ENCODE measurements around the gene POTEF. TPM values are rescaled to one million over a fixed set of nuclear protein-coding genes. Genes with fewer than 3 reads are reported as not detected.
"Not testable (repeated sequence)": the region's sequence is repeated elsewhere in the genome, so short reads cannot be mapped to it uniquely, and the experiment has no call there.

The POTEF gene
- total RNA-seq (2021) (not detected in 2 replicates), Bru-seq, nascent RNA (percentile 5 among the genes with signal in this experiment), BruChase-seq, experiment 1, labeled RNA remaining after a 2-hour chase (percentile 3 among the genes with signal in this experiment), BruChase-seq, experiment 2, labeled RNA remaining after a 6-hour chase (percentile 2 among the genes with signal in this experiment)
- long read RNA-seq: 0 reads

DNA sequence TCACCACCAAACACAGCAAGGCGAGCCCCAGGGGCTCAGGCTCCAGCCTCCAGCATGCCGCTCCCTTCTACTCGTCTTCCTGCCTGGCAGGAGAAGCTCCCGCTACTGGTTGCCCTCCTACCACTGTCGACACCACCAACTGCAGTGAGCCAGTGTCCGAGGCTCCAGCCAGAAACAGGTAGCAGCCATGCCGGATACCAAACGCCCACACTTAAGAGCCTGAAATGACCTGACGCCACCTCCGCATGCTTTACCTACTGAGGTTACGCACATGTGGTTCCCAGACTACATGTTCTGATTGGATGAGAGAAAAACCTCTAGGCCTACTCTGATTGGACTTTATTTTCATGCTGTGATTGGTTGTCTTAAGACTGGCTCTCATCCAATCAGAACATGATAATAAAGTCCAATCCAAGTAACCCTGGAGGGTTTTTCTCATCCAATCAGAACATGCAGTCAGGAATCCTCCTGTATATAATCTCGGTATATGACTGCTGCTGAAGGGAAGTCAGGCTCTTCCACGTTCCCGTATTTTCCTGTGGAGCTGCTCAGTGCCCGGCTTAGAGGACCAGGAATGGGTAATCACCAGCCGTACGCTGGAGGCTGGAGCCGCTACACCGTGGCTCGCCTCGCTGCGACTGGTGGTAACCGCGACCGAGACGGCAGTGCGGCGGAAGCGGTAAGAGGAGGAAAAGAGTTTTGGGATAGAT lies at the start of gene POTEF:
TSS of gene POTEF (minus strand) at position 103 of the 710 bp plus-strand sequence. CDS start 8,707 bp downstream, outside the sequence.
- intact Hi-C loops (cut with micrococcal nuclease; ENCODE audit: unreplicated experiment); H3K4me1 ChIP-seq (ENCODE audit: insufficient read depth, low read length, poor library complexity, severe bottlenecking); H3K9me3 ChIP-seq (ENCODE audit: low read depth, low read length, poor library complexity, severe bottlenecking); POLR2A ChIA-PET (ENCODE audit: low non-redundant PET); H3K27ac ChIP-seq (ENCODE audit: low read depth, low read length, poor library complexity, severe bottlenecking); H3K36me3 ChIP-seq (ENCODE audit: insufficient read depth, low read length, poor library complexity, severe bottlenecking); CTCF ChIA-PET; H3K27me3 ChIP-seq (replicated peaks; ENCODE audit: insufficient read depth, low read depth, low read length, poor library complexity); BruUV-seq (replicated peaks); H3K4me3 ChIP-seq (ENCODE audit: low read depth, low read length, poor library complexity, severe bottlenecking); DNase-seq (ENCODE audit: low spot score): not testable (repeated sequence)

DNA sequence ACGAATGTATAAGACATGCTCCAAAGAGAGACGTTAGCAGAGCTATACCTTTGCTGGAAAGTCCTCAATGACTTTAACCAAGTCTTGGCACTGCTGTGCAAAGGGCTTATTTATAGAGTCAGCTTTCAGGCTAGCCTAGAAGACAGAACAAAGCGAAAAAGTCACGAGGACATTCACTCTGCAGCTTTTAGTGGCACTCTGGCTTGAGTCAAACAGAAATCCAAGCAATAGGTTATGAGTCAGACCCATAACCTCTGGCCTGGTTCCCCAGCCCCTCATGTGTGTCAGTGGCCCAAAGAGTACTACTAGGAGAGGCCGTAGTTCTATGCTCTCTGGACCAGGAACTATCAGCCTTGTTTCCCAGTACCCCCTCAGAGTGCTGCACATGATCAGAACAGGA lies 45.8 kb upstream of the POTEF start:
- POLR2A ChIA-PET (ENCODE audit: low non-redundant PET); H3K9me3 ChIP-seq (ENCODE audit: low read depth, low read length, poor library complexity, severe bottlenecking); intact Hi-C loops (cut with micrococcal nuclease; ENCODE audit: unreplicated experiment); H3K27ac ChIP-seq (ENCODE audit: low read depth, low read length, poor library complexity, severe bottlenecking); H3K4me3 ChIP-seq (ENCODE audit: low read depth, low read length, poor library complexity, severe bottlenecking); H3K27me3 ChIP-seq (replicated peaks; ENCODE audit: insufficient read depth, low read depth, low read length, poor library complexity); CTCF ChIA-PET; BruUV-seq (replicated peaks); DNase-seq (ENCODE audit: low spot score); H3K4me1 ChIP-seq (ENCODE audit: insufficient read depth, low read length, poor library complexity, severe bottlenecking): not testable (repeated sequence)
- H3K36me3 ChIP-seq (ENCODE audit: insufficient read depth, low read length, poor library complexity, severe bottlenecking): peaks cover 25% of the 10 kb centered on the region

DNA sequence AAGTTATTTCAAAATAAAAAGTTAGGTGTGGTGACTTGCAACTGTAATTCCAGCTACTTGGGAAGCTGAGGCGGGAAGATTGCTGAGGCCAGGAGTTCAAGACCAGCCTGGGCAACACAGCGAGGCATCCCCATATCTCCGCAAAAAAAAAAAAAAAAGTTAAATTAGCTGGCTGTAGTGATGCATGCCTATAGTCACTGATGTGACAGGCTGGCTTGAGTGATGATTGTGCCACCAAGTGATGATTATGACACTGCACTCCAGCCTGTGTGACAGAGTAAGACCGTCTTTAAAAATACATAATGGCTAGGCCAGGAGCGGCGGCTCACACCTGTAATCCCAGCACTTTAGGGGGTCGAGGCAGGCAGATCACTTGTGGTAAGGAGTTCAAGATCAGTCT lies 40.9 kb upstream of the POTEF start:
- intact Hi-C loops (cut with micrococcal nuclease; ENCODE audit: unreplicated experiment): no loop called here
- Histone ChIP-seq H3K27me3 (replicated peaks; ENCODE audit: insufficient read depth, low read depth, low read length, poor library complexity) (no peaks in the 10 kb centered on the region), H3K27ac (ENCODE audit: low read depth, low read length, poor library complexity, severe bottlenecking) (no peak overlapping the region), H3K36me3 (ENCODE audit: insufficient read depth, low read length, poor library complexity, severe bottlenecking) (peaks cover 39% of the 10 kb centered on the region), H3K9me3 (ENCODE audit: low read depth, low read length, poor library complexity, severe bottlenecking) (no peaks in the 10 kb centered on the region), H3K4me1 (ENCODE audit: insufficient read depth, low read length, poor library complexity, severe bottlenecking) (no peaks in the 10 kb centered on the region), H3K4me3 (ENCODE audit: low read depth, low read length, poor library complexity, severe bottlenecking) (no peak overlapping the region)
- no peak for DNase-seq (ENCODE audit: low spot score)
- TF ChIP-seq, protein P1, sequence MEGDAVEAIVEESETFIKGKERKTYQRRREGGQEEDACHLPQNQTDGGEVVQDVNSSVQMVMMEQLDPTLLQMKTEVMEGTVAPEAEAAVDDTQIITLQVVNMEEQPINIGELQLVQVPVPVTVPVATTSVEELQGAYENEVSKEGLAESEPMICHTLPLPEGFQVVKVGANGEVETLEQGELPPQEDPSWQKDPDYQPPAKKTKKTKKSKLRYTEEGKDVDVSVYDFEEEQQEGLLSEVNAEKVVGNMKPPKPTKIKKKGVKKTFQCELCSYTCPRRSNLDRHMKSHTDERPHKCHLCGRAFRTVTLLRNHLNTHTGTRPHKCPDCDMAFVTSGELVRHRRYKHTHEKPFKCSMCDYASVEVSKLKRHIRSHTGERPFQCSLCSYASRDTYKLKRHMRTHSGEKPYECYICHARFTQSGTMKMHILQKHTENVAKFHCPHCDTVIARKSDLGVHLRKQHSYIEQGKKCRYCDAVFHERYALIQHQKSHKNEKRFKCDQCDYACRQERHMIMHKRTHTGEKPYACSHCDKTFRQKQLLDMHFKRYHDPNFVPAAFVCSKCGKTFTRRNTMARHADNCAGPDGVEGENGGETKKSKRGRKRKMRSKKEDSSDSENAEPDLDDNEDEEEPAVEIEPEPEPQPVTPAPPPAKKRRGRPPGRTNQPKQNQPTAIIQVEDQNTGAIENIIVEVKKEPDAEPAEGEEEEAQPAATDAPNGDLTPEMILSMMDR (conservative IDR thresholded peaks at IDR 0.05; ENCODE audit: low read depth, low read length): no peak
- TF ChIP-seq EZH2 (IDR thresholded peaks at IDR 0.05; ENCODE audit: borderline replicate concordance, low read depth, low read length, poor library complexity, severe bottlenecking): no peak
- POLR2A ChIA-PET (ENCODE audit: low non-redundant PET): no interaction called here
- no TSS peak for BruUV-seq (replicated peaks)
- CTCF ChIA-PET: no interaction called here

DNA sequence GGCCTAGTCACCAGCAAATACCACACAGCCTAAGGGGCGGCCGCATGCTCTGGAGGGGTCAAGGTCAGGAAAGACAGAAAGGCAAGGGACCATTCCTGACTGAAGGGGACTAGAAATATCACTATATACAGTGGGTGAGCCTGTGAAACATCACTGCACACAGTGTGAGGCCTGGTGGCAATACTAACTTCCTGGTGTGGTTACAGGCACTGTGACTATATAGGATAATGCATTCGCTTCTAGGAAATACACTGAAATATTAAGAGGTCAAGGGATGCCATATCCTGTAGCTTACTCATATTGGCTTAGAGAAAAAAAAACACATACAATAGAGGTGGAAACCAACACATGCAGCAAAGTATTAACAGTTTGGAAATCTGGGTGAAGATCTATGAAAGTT lies 40.1 kb upstream of the POTEF start:
- CTCF ChIA-PET; H3K4me1 ChIP-seq (ENCODE audit: insufficient read depth, low read length, poor library complexity, severe bottlenecking); POLR2A ChIA-PET (ENCODE audit: low non-redundant PET); BruUV-seq (replicated peaks); H3K4me3 ChIP-seq (ENCODE audit: low read depth, low read length, poor library complexity, severe bottlenecking); H3K27ac ChIP-seq (ENCODE audit: low read depth, low read length, poor library complexity, severe bottlenecking); H3K9me3 ChIP-seq (ENCODE audit: low read depth, low read length, poor library complexity, severe bottlenecking); intact Hi-C loops (cut with micrococcal nuclease; ENCODE audit: unreplicated experiment); H3K27me3 ChIP-seq (replicated peaks; ENCODE audit: insufficient read depth, low read depth, low read length, poor library complexity); DNase-seq (ENCODE audit: low spot score): not testable (repeated sequence)
- H3K36me3 ChIP-seq (ENCODE audit: insufficient read depth, low read length, poor library complexity, severe bottlenecking): peaks cover 43% of the 10 kb centered on the region

DNA sequence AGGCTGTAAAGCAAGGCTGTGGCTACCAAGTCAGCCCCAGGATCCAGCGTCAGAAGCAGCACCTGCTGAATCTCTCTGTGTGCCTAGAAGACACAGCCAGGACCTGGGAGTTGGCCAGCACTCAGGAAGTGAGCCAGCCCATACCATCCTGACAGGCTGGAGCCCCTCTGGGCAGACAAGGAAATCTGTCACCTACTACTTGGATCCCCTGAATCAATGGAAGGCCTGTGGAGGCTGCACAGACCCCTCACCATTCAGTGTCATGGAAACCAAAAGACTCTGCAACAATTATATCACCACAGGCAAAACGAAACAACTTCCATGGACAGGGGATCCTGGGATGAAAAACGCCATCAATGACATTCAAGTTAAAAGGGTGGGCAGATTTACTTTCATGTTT lies 37.6 kb upstream of the POTEF start:
- BruUV-seq (replicated peaks); intact Hi-C loops (cut with micrococcal nuclease; ENCODE audit: unreplicated experiment); CTCF ChIA-PET: not testable (repeated sequence)

More for the DNA sequence above, 37.6 kb upstream of the POTEF start:
- POLR2A ChIA-PET (ENCODE audit: low non-redundant PET): interaction anchor here (0.7 kb wide), 1 partner anchor 1865 kb away, joined by 5 read pairs; no protein-coding TSS in a partner anchor
- DNase-seq (ENCODE audit: low spot score); H3K9me3 ChIP-seq (ENCODE audit: low read depth, low read length, poor library complexity, severe bottlenecking); H3K27me3 ChIP-seq (replicated peaks; ENCODE audit: insufficient read depth, low read depth, low read length, poor library complexity); H3K4me1 ChIP-seq (ENCODE audit: insufficient read depth, low read length, poor library complexity, severe bottlenecking); H3K4me3 ChIP-seq (ENCODE audit: low read depth, low read length, poor library complexity, severe bottlenecking); H3K27ac ChIP-seq (ENCODE audit: low read depth, low read length, poor library complexity, severe bottlenecking): not testable (repeated sequence)
- H3K36me3 ChIP-seq (ENCODE audit: insufficient read depth, low read length, poor library complexity, severe bottlenecking): peaks cover 40% of the 10 kb centered on the region

Measured in A673 (cell line).